Measurements from ENCODE around the gene MCU.
"Not testable (repeated sequence)": the region's sequence is repeated elsewhere in the genome, so short reads cannot be mapped to it uniquely, and the experiment has no call there.

MCU gene

GRCh38 chr10:72687035-72687434, 4.9 kb upstream of the MCU start:
- DNase-seq, result no peak

- no peak for DNase-seq
These were observed 3.7 kb upstream of the MCU start for GRCh38 chr10:72688208-72688651.

- DNase-seq, result no peak
These were observed 2.3 kb upstream of the MCU start for GRCh38 chr10:72689660-72690059.

- DNase-seq, result no peak
These were observed 1.7 kb upstream of the MCU start for GRCh38 chr10:72690071-72690755.

GRCh38 chr10:72691470-72691862, 477 bp upstream of the MCU start:
- DNase-seq, result no peak

- no peak for DNase-seq
These were observed 726 bp downstream of the MCU start for GRCh38 chr10:72692744-72692993.

GRCh38 chr10:72692994-72693781, 1.2 kb downstream of the MCU start:
- no peak for DNase-seq

- no peak for DNase-seq
These were observed 2.8 kb downstream of the MCU start for GRCh38 chr10:72694476-72695369.

GRCh38 chr10:72695496-72695895, 3.6 kb downstream of the MCU start:
- no peak for DNase-seq

GRCh38 chr10:72697716-72698115, 5.8 kb downstream of the MCU start:
- no peak for DNase-seq

GRCh38 chr10:72702465-72702864, 10.5 kb downstream of the MCU start:
- DNase-seq, result not testable (repeated sequence)

- no peak for DNase-seq
These were observed 11.1 kb downstream of the MCU start for GRCh38 chr10:72702868-72703581.

GRCh38 chr10:72704117-72704516, 12.2 kb downstream of the MCU start:
- no peak for DNase-seq

- no peak for DNase-seq
These were observed 17.1 kb downstream of the MCU start for GRCh38 chr10:72709041-72709440.

- DNase-seq, result no peak
These were observed 20.2 kb downstream of the MCU start for GRCh38 chr10:72712136-72712535.

- no peak for DNase-seq
These were observed 28.1 kb downstream of the MCU start for GRCh38 chr10:72719941-72720592.

- DNase-seq, result no peak
These were observed 29.1 kb downstream of the MCU start for GRCh38 chr10:72720814-72721660.

- DNase-seq, result no peak
These were observed 35.2 kb downstream of the MCU start for GRCh38 chr10:72727130-72727529.

- DNase-seq, result no peak
These were observed 36.5 kb downstream of the MCU start for GRCh38 chr10:72728462-72728861.

GRCh38 chr10:72729528-72729927, 37.6 kb downstream of the MCU start:
- no peak for DNase-seq

GRCh38 chr10:72730479-72730878, 38.5 kb downstream of the MCU start:
- no peak for DNase-seq

All from NCI-H2081 treated with DMSO at 0.1 percent for 48 hours (cell line).